GM12873 (cell line): ENCODE data around the gene CTNND2.

Experiments
- CTCF ChIP-seq: IDR thresholded peaks from 2 replicates; pipeline ENCODE4 v1.5.1; 2012; ENCODE audit warnings: low read depth, mild to moderate bottlenecking, moderate library complexity, low read length, control low read depth; ENCODE audit not compliant: insufficient read depth; ENCODE audit errors: missing control alignments

CTNND2 gene

DNA sequence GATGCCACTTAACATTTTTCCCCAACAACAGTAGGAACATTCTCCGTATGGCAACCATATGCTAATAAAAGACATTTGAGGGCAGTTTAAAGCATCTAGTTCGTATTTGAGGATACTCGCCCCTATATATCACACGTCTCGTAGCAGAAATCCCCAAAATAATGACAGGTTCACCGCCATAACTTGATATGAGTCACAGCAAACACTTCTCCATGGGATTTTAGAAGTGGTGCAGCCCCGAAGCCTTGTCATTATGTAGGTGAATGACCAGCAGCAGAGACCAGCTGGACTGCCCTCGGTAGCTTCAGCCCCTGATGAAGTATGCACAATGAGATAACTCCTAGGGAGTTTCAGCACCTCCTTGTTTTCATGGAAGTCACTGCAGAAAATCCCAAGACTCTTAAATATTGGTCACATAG is 2.0 kb downstream of the CTNND2 start:
- TF ChIP-seq CTCF: no peak

DNA sequence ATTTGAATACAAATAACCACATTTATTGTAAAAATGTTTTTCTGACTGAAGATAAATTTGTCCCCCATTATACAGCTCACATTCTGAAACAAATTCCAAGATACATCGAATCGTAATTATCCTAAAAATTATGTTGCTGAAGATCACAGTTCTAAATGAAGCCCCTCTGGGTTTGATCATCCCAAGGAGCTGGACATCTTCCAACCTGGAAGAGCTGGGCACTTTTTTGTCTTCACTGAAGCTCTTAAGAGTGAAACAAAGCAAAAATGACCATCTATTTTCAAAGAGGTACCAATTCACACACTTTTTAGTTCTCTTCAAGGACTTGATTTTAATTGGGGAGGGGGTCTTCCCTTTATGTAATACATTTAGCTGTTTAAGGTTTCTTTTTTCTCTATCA is 5.5 kb downstream of the CTNND2 start:
- TF ChIP-seq CTCF: no peak

DNA sequence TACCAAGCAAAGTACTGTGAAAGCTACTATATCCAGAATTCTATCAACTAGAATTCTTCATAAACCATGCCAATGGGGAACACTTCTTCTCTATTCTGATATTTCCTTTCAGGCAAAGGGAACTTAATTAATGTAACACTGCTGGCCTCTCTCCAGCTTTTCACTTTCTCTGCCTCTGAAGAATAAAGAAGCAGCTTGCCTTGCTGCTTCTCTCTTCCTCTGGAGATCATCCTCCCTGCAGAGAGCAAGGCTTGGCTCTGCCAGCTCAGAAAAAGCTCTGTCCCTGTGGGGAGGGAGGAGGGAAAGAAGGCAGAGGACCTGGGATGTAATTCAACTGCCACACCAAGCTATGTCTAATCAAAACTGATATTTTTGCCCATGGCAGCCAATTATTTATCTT is 6.5 kb downstream of the CTNND2 start:
- no peak for TF ChIP-seq CTCF

DNA sequence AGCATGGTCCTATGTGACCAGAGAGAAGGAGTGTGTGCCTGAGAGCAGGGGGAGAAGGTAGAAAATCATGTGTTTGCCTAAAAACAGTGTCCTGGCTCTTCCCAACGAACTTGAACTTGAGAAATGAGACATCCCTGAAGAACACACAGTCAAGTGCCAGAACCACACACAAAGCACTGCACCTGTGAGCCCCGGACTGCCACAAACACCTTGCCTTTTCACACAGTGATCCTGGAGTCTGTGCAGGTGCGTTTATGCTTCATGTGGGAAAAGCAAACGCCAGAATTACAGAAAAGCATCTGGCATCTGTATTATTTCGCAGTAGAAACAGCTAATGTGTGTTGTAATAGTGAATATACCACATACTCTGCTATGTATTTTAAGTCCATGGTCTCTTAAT is 9.3 kb downstream of the CTNND2 start:
- no peak for TF ChIP-seq CTCF

GRCh38 chr5:11892832-11893231 is 11.4 kb downstream of the CTNND2 start:
- TF ChIP-seq CTCF: no peak

GRCh38 chr5:11890777-11891176 is 13.5 kb downstream of the CTNND2 start:
- TF ChIP-seq CTCF: no peak

GRCh38 chr5:11888221-11888620 is 16.0 kb downstream of the CTNND2 start:
- TF ChIP-seq CTCF: no peak
